Activated CD8-positive, alpha-beta T cell treated with anti-CD3 and anti-CD28 coated beads for 36 hours (primary cell): Measurements from ENCODE around the gene TNPO1. TPM values are rescaled to one million over a fixed set of nuclear protein-coding genes. Genes with fewer than 3 reads are reported as not detected.
"Not testable (repeated sequence)": the region's sequence is repeated elsewhere in the genome, so short reads cannot be mapped to it uniquely, and the experiment has no call there.

Experiments used
- ATAC-seq: fragments of 200-7000 bp; cut with Tn5 transposase; one replicate; pipeline ENCODE4 v1.10.0; 2021; ENCODE audit warnings: mild to moderate bottlenecking, moderate library complexity
- CTCF ChIA-PET: fragments of 350-600 bp; sonication (Branson Sonifier 250); formaldehyde crosslinking; loops from one replicate; lab custom pipeline; 2021; ENCODE audit warnings: antibody characterized with exemption; lab: Charles Lee
- POLR2A ChIA-PET: fragments of 350-600 bp; sonication (Branson Sonifier 250); formaldehyde crosslinking; loops from one replicate; lab custom pipeline; 2021; ENCODE audit warnings: antibody characterized with exemption; lab: Charles Lee
- DNase-seq: peaks from one replicate; pipeline ENCODE4 v3.0.0-alpha.2; 2020
- H3K27ac Mint-ChIP-seq: one replicate; pipeline ENCODE4 v1.8.0; 2021; ENCODE audit warnings: mild to moderate bottlenecking, mixed read lengths
- H3K27me3 Mint-ChIP-seq: one replicate; pipeline ENCODE4 v1.8.0; 2021; ENCODE audit warnings: mixed read lengths
- H3K36me3 Mint-ChIP-seq: one replicate; pipeline ENCODE4 v1.8.0; 2021; ENCODE audit warnings: low read depth, mixed read lengths
- H3K4me1 Mint-ChIP-seq: one replicate; pipeline ENCODE4 v1.8.0; 2021; ENCODE audit warnings: low read depth, mixed read lengths
- H3K4me3 Mint-ChIP-seq: one replicate; pipeline ENCODE4 v1.8.0; 2021; ENCODE audit warnings: mild to moderate bottlenecking, moderate library complexity, mixed read lengths
- H3K9me3 Mint-ChIP-seq: one replicate; pipeline ENCODE4 v1.8.0; 2021; ENCODE audit warnings: mixed read lengths
- intact Hi-C: fragments of 100-400 bp; cut with micrococcal nuclease; formaldehyde crosslinking; loops from one replicate; pipeline ENCODE4 v1.10.0; 2022
- total RNA-seq, 2 experiments: library from RNA; stranded (reverse); gene quantifications; one replicate each; pipeline ENCODE4 v1.2.3, GENCODE V29; 2021
- TF ChIP-seq, protein P1 (sequence below): fragments of 200-600 bp; IDR thresholded peaks from one replicate; pipeline ENCODE4 v1.8.0; 2022; ENCODE audit warnings: antibody characterized with exemption, mild to moderate bottlenecking

The TNPO1 gene
- total RNA-seq, 2 experiments from 2014 or later: 97.8 to 116 TPM

GRCh38 chr5:72922422-72922821 lies 106.0 kb downstream of the TNPO1 start:
- no peaks in the 10 kb centered on the region for H3K9me3 Mint-ChIP-seq
- no peaks in the 10 kb centered on the region for H3K4me1 Mint-ChIP-seq
- DNase-seq (no peak), ATAC-seq (no peak)
- no peak overlapping the region for H3K27ac Mint-ChIP-seq
- H3K36me3 Mint-ChIP-seq: no peaks in the 10 kb centered on the region
- TF ChIP-seq, protein P1, sequence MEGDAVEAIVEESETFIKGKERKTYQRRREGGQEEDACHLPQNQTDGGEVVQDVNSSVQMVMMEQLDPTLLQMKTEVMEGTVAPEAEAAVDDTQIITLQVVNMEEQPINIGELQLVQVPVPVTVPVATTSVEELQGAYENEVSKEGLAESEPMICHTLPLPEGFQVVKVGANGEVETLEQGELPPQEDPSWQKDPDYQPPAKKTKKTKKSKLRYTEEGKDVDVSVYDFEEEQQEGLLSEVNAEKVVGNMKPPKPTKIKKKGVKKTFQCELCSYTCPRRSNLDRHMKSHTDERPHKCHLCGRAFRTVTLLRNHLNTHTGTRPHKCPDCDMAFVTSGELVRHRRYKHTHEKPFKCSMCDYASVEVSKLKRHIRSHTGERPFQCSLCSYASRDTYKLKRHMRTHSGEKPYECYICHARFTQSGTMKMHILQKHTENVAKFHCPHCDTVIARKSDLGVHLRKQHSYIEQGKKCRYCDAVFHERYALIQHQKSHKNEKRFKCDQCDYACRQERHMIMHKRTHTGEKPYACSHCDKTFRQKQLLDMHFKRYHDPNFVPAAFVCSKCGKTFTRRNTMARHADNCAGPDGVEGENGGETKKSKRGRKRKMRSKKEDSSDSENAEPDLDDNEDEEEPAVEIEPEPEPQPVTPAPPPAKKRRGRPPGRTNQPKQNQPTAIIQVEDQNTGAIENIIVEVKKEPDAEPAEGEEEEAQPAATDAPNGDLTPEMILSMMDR: no peak
- no peaks in the 10 kb centered on the region for H3K27me3 Mint-ChIP-seq
- POLR2A ChIA-PET: no interaction called here
- intact Hi-C loops: no loop called here
- CTCF ChIA-PET: no interaction called here
- no peak overlapping the region for H3K4me3 Mint-ChIP-seq

DNA sequence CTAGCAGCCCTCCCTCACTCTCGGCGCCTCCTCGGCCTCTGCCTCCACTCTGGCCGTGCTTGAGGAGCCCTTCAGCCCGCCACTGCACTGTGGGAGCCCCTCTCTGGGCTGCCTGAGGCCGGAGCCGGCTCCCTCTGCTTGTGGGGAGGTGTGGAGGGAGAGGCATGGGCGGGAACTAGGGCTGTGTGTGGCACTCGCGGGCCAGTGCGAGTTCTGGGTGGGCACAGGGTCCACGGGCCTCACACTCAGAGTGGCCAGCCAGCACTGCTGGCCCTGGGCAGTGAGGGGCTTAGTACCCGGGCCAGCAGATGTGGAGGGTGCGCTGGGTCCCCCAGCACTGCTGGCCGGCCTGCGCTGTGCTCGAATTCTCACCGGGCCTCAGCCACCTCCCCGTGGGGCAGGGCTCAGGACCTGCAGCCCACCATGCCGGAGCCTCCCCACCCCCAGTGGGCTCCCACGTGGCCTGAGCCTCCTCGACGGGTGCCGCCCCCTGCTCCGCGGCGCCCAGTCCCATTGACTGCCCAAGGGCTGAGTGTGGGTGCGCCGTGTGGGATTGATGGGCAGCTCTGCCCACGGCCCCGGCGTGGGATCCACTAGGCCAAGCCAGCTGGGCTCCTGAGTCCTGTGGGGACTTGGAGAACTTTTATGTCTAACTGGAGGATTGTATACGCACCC lies 109.0 kb downstream of the TNPO1 start:
- Mint-ChIP-seq H3K27me3 (peaks cover 1% of the 10 kb centered on the region), H3K27ac (no peak overlapping the region), H3K9me3 (no peaks in the 10 kb centered on the region), H3K4me3 (no peak overlapping the region), H3K36me3 (no peaks in the 10 kb centered on the region), H3K4me1 (no peaks in the 10 kb centered on the region)
- ATAC-seq (no peak), DNase-seq (no peak)
- TF ChIP-seq, protein P1: no peak
- CTCF ChIA-PET: no interaction called here
- POLR2A ChIA-PET: no interaction called here
- intact Hi-C loops: no loop called here

DNA sequence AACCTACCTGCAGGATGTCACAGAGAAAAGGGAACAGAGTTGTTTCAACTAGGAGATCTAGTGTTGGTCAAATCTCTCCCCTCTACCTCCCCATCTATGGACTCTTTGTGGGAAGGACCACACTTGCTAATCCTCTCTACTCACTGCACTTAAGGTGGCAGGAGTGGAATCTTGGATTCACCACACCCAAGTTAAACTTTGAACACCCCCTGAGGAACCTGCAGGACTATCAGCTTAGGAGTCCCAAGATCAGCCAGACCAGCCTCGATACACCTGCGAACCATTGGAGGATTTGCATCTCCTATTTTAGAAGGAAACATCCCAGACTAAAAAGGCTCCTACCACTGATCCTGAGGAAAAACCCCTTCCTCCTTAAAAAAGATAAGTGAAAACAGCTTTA lies 116.2 kb downstream of the TNPO1 start:
- ATAC-seq, H3K36me3 Mint-ChIP-seq, POLR2A ChIA-PET, H3K4me1 Mint-ChIP-seq, H3K4me3 Mint-ChIP-seq, H3K9me3 Mint-ChIP-seq, H3K27ac Mint-ChIP-seq, DNase-seq, CTCF ChIA-PET, intact Hi-C loops: not testable (repeated sequence)
- peaks cover 21% of the 10 kb centered on the region for H3K27me3 Mint-ChIP-seq

- CTCF ChIA-PET, intact Hi-C loops: not testable (repeated sequence)
These were observed 118.7 kb downstream of the TNPO1 start for GRCh38 chr5:72934953-72935725.

GRCh38 chr5:72936893-72937292 lies 120.4 kb downstream of the TNPO1 start:
- intact Hi-C loops: no loop called here
- Mint-ChIP-seq H3K4me3 (no peak overlapping the region), H3K36me3 (no peaks in the 10 kb centered on the region), H3K27ac (no peak overlapping the region), H3K4me1 (no peaks in the 10 kb centered on the region), H3K27me3 (peaks cover 33% of the 10 kb centered on the region), H3K9me3 (no peaks in the 10 kb centered on the region)
- TF ChIP-seq, protein P1: no peak
- CTCF ChIA-PET: no interaction called here
- ATAC-seq (no peak), DNase-seq (no peak)
- POLR2A ChIA-PET: no interaction called here

More at GRCh38 chr5:72934953-72935725, 118.7 kb downstream of the TNPO1 start:
- POLR2A ChIA-PET, H3K4me3 Mint-ChIP-seq, H3K9me3 Mint-ChIP-seq, ATAC-seq, DNase-seq, H3K4me1 Mint-ChIP-seq, H3K27ac Mint-ChIP-seq, H3K36me3 Mint-ChIP-seq: not testable (repeated sequence)
- peaks cover 34% of the 10 kb centered on the region for H3K27me3 Mint-ChIP-seq

DNA sequence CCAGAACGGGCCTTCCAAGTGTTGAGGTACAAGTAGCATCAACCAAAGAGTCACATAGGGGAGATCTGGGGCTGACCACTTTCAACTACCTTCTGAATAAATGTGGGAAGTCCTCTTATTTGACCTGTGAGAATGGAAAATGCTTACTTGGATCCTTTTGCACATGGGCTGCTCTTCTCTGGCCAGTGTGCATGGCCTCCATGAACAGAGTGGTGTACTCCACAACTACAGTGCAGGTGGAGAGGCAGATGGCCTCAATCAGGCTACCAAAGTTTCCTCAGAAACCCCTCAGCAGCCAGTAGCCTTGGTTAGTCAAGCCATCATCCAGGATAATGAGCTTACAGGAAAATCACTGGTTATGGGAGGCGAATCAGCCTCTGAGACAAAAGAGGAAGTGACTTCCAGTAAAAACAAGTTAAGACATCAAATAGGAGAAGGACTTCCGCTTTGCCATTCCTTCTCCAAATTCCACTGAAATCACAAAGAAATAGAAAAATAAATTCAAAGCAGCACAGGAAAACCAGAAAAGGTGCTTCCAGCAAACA lies 121.1 kb downstream of the TNPO1 start:
- CTCF ChIA-PET: no interaction called here
- Mint-ChIP-seq H3K9me3 (no peaks in the 10 kb centered on the region), H3K27me3 (peaks cover 33% of the 10 kb centered on the region), H3K27ac (no peak overlapping the region), H3K4me1 (no peaks in the 10 kb centered on the region), H3K36me3 (no peaks in the 10 kb centered on the region), H3K4me3 (no peak overlapping the region)
- DNase-seq (no peak), ATAC-seq (no peak)
- TF ChIP-seq, protein P1: no peak
- POLR2A ChIA-PET: no interaction called here
- intact Hi-C loops: no loop called here
